Umbilical cord (tissue), 2 donors: ENCODE results near the gene DSCAM. TPM values are rescaled to one million over a fixed set of nuclear protein-coding genes. Genes with fewer than 3 reads are reported as not detected.
"Not testable (repeated sequence)": the region's sequence is repeated elsewhere in the genome, so short reads cannot be mapped to it uniquely, and the experiment has no call there.

Experiments used
- DNase-seq: peaks from one replicate; pipeline ENCODE4 v3.0.0-alpha.2; 2015; ENCODE audit warnings: low spot score
- total RNA-seq: library from RNA; depleted of rRNA; stranded (reverse); fragments of >200 nt; gene quantifications from one replicate; pipeline ENCODE4 v1.2.3, GENCODE V29; 2014; ENCODE audit warnings: low replicate concordance; ENCODE audit not compliant: insufficient read depth

The DSCAM gene
- total RNA-seq = 0.24 TPM

- DNase-seq = no peak
Measured at GRCh38 chr21:40846587-40847411, at the start of gene DSCAM. Gene DSCAM (minus strand): TSS chr21:40847158. CDS start chr21:40846661, 497 bp downstream.

- DNase-seq = not testable (repeated sequence)
Measured at GRCh38 chr21:40895697-40896096, 48.7 kb upstream of the DSCAM start.

GRCh38 chr21:40886931-40887330, 40.0 kb upstream of the DSCAM start:
- DNase-seq = peak; percentile 43

- DNase-seq = no peak
Measured at GRCh38 chr21:40886006-40886405, 39.0 kb upstream of the DSCAM start.

GRCh38 chr21:40882192-40882915, 35.4 kb upstream of the DSCAM start:
- no peak for DNase-seq

- DNase-seq = no peak
Measured at GRCh38 chr21:40881767-40882166, 34.8 kb upstream of the DSCAM start.

- no peak for DNase-seq
Measured at GRCh38 chr21:40871099-40871498, 24.1 kb upstream of the DSCAM start.

GRCh38 chr21:40863839-40864238, 16.9 kb upstream of the DSCAM start:
- DNase-seq = no peak

GRCh38 chr21:40858517-40858916, 11.6 kb upstream of the DSCAM start:
- DNase-seq = no peak

GRCh38 chr21:40853956-40854688, 7.2 kb upstream of the DSCAM start:
- DNase-seq = peak; percentile 80

- DNase-seq = no peak
Measured at GRCh38 chr21:40852563-40852962, 5.6 kb upstream of the DSCAM start.

- no peak for DNase-seq
Measured at GRCh38 chr21:40851749-40852148, 4.8 kb upstream of the DSCAM start.

GRCh38 chr21:40850071-40850470, 3.1 kb upstream of the DSCAM start:
- DNase-seq = no peak

- no peak for DNase-seq
Measured at GRCh38 chr21:40847951-40848350, 993 bp upstream of the DSCAM start.

GRCh38 chr21:40846103-40846502, 855 bp downstream of the DSCAM start:
- DNase-seq = no peak

- DNase-seq = no peak
Measured at GRCh38 chr21:40845441-40845995, 1.4 kb downstream of the DSCAM start.

- DNase-seq = no peak
Measured at GRCh38 chr21:40844935-40845334, 2.0 kb downstream of the DSCAM start.

- DNase-seq = no peak
Measured at GRCh38 chr21:40842197-40842552, 4.8 kb downstream of the DSCAM start.

GRCh38 chr21:40841524-40842196, 5.3 kb downstream of the DSCAM start:
- peak; percentile 80 for DNase-seq

GRCh38 chr21:40840401-40841125, 6.4 kb downstream of the DSCAM start:
- DNase-seq = no peak

- DNase-seq = peak; percentile 60
Measured at GRCh38 chr21:40839521-40839920, 7.4 kb downstream of the DSCAM start.
